ENCODE results near the gene COLGALT1. TPM values are rescaled to one million over a fixed set of nuclear protein-coding genes. Genes with fewer than 3 reads are reported as not detected.

COLGALT1 gene
- total and polyA plus RNA-seq, 7 donors: 7.8 to 62.3 (median 53.0) TPM

DNA sequence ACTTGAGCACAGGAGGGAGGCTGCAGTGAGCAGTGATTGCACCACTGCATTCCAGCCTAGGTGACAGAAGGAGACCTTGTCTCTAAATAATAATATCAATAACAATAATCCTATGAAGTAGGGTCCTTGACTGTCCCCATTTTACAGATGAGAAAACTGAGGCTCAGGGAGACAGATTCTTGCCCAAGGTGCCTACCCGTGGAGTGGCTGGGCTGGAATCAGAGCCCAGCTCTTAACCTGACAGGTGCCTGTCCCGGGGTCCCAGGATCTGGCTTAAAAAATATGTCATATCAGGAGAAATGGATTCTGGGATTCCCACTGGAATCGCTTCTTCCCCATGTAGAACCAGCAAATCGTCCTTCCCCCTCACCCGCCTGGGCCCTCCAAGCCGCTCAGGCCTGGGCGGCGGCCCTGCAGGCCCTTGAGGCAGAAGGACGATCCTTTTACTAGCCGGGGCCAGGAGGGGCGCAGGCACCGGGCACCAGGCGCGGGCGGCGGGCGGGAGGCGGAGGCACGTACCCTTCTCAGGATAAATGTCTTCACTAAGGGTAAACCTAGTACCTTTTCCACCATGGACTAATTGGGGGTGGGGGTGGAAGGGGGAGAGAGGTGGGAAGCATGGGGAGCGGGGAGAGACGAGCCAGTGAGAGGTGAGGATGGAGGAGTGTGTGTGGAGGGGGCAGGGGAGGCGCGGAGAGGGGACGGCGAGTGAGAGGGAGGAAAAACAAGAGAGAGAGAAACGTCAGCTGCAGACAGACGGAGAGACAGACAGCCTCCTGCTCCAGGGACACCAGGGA, 60.6 kb downstream of the COLGALT1 start:
- no peak overlapping the region for H3K27ac ChIP-seq
- H3K27me3 ChIP-seq: peaks cover 14 to 55% (median 31%) of the 10 kb centered on the region in 3 donors
- TF ChIP-seq, protein P1, sequence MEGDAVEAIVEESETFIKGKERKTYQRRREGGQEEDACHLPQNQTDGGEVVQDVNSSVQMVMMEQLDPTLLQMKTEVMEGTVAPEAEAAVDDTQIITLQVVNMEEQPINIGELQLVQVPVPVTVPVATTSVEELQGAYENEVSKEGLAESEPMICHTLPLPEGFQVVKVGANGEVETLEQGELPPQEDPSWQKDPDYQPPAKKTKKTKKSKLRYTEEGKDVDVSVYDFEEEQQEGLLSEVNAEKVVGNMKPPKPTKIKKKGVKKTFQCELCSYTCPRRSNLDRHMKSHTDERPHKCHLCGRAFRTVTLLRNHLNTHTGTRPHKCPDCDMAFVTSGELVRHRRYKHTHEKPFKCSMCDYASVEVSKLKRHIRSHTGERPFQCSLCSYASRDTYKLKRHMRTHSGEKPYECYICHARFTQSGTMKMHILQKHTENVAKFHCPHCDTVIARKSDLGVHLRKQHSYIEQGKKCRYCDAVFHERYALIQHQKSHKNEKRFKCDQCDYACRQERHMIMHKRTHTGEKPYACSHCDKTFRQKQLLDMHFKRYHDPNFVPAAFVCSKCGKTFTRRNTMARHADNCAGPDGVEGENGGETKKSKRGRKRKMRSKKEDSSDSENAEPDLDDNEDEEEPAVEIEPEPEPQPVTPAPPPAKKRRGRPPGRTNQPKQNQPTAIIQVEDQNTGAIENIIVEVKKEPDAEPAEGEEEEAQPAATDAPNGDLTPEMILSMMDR (IDR thresholded peaks at IDR 0.05): no peak
- TF ChIP-seq POLR2AphosphoS5 (IDR thresholded peaks at IDR 0.05) (no peak), EP300 (IDR thresholded peaks at IDR 0.05) (no peak), POLR2A (IDR thresholded peaks at IDR 0.05) (no peak)

DNA sequence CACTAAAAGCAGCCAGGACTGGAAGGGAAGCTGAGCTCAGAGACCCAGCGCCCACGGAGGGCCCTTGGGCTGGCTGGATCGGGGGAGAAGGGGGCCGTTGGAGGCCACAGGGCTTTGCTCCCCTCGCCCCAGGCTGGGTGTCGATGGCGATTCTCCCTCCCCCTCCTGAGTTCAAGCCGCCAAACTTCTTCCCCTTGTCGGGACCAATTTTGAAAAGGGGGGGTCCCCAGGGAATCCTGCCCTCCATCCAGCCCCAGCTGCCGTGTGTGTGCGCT, 61.2 kb downstream of the COLGALT1 start:
- peaks cover 0 to 3% (median under 1%) of the 10 kb centered on the region in 4 donors for H3K9me3 ChIP-seq
- H3K4me3 ChIP-seq: peak overlapping the region in 1 of 4 donors; percentile 7
- no peaks in the 10 kb centered on the region for H3K36me3 ChIP-seq
- intact Hi-C loops (cut with DNase I): no loop called here
- DNase-seq: no peak
- 12 to 22% methylated on average over 11 of the region's 11 CpGs for WGBS, 2 donors
- TF ChIP-seq POLR2A (IDR thresholded peaks at IDR 0.05) (no peak), EP300 (IDR thresholded peaks at IDR 0.05) (no peak), POLR2AphosphoS5 (IDR thresholded peaks at IDR 0.05) (no peak)
- TF ChIP-seq, protein P1 (IDR thresholded peaks at IDR 0.05): no peak
- H3K27me3 ChIP-seq: peaks cover 14 to 53% (median 31%) of the 10 kb centered on the region in 3 donors
- H3K4me1 ChIP-seq: peaks cover 0 to 6% (median 0%) of the 10 kb centered on the region in 4 donors
- H3K27ac ChIP-seq: no peak overlapping the region

More for the DNA sequence above, 60.6 kb downstream of the COLGALT1 start:
- Histone ChIP-seq H3K4me3 (peak overlapping the region in 1 of 4 donors; percentile 7), H3K9me3 (no peaks in the 10 kb centered on the region), H3K36me3 (no peaks in the 10 kb centered on the region), H3K4me1 (peaks cover 0 to 6% (median 0%) of the 10 kb centered on the region in 4 donors)
- 17 to 22% methylated on average over 27 of the region's 27 CpGs for WGBS, 2 donors
- DNase-seq: no peak
- intact Hi-C loops (cut with DNase I): no loop called here

DNA sequence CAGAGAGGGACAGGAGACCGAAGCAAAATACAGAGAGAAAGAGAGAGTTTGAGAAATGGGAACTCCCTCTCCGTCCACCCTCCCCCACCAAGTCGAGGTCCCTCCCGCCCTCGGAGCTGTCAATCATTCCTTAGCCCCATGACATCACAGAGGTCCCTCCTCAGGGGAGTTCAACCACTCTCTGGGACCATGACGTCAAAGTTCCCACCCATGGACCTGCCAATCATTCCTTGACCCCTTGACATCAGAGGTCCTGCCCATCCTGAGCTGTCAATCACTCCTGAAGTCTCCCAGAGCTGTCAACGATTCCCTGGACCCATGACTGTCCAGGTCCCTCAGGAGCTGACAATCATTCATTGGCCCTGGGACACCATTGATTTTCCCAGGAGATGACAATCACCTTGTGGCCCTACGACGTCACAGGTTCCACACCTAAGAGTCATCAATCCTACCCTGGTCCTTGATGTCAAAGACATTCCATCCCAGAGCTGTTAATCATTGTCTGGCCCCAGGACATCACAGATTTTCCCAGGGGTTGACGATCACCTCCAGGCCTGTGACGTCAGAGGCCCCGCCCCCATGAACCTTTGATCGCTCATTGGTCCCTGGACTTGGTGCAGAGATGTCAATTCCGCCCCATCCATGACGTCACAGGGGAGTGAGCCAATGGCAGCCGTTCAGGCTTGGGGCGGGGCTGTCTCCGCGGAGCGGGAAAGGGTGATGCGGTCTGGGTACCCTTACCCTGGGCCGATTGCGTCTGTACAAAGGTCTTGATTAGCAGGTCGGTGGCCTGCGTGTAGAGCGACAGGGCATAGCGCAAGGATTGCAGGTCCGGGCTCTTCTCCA, 61.7 kb downstream of the COLGALT1 start:
- no peaks in the 10 kb centered on the region for H3K36me3 ChIP-seq
- WGBS, 2 donors: 55 to 65% methylated on average over 28 of the region's 28 CpGs
- H3K4me3 ChIP-seq: no peak overlapping the region
- H3K4me1 ChIP-seq: peaks cover 0 to 6% (median 0%) of the 10 kb centered on the region in 4 donors
- peaks cover 14 to 53% (median 31%) of the 10 kb centered on the region in 3 donors for H3K27me3 ChIP-seq
- no peak for TF ChIP-seq EP300 (IDR thresholded peaks at IDR 0.05)
- no peak for TF ChIP-seq POLR2AphosphoS5 (IDR thresholded peaks at IDR 0.05)
- no peak for TF ChIP-seq POLR2A (IDR thresholded peaks at IDR 0.05)
- TF ChIP-seq, protein P1 (IDR thresholded peaks at IDR 0.05): no peak
- H3K27ac ChIP-seq: no peak overlapping the region
- H3K9me3 ChIP-seq: peaks cover 0 to 6% (median 2%) of the 10 kb centered on the region in 4 donors
- no peak for DNase-seq
- intact Hi-C loops (cut with DNase I): no loop called here

DNA sequence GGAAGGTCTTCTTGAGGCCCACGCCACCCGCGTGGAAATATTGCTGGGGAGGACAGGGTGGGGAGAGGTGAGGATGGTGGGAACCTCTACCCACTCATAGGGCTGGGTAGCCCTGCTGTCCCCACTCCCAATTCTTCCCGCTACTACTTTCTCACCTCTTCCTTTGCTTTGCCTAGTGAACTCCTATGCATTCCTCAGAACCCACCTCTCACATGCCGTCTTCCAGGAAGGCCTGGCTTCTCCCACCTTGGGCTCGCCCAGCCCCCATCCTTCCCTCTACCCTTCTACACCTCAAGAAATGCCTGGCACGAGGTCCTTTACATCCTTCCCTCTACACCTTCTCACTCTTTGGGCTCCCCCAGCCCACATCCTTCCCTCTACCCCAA, 62.4 kb downstream of the COLGALT1 start:
- Histone ChIP-seq H3K27me3 (peaks cover 14 to 53% (median 31%) of the 10 kb centered on the region in 3 donors), H3K4me3 (no peak overlapping the region), H3K4me1 (peaks cover 0 to 6% (median 0%) of the 10 kb centered on the region in 4 donors), H3K36me3 (no peaks in the 10 kb centered on the region), H3K9me3 (peaks cover 0 to 8% (median 2%) of the 10 kb centered on the region in 4 donors), H3K27ac (no peak overlapping the region)
- no peak for DNase-seq
- TF ChIP-seq EP300 (IDR thresholded peaks at IDR 0.05) (no peak), POLR2AphosphoS5 (IDR thresholded peaks at IDR 0.05) (no peak), POLR2A (IDR thresholded peaks at IDR 0.05) (no peak)
- TF ChIP-seq, protein P1 (IDR thresholded peaks at IDR 0.05): no peak
- intact Hi-C loops (cut with DNase I): no loop called here
- WGBS, 2 donors: 84 to 87% methylated on average over 7 of the region's 7 CpGs
